Left colon (tissue), 2 donors: ENCODE data around the gene GIPR. TPM values are rescaled to one million over a fixed set of nuclear protein-coding genes. Genes with fewer than 3 reads are reported as not detected.
"Not testable (repeated sequence)": the region's sequence is repeated elsewhere in the genome, so short reads cannot be mapped to it uniquely, and the experiment has no call there.

ENCODE experiments used
- ATAC-seq: fragments of 200-7000 bp; cut with Tn5 transposase; one replicate; pipeline ENCODE4 v1.9.1; 2020; ENCODE audit warnings: mild to moderate bottlenecking, moderate library complexity
- DNase-seq, 2 donors: peaks; one replicate each; pipeline ENCODE4 v3.0.0-alpha.2; 2020
- intact Hi-C, 2 donors: fragments of 100-400 bp; cut with DNase I in 1 of 2; cut with micrococcal nuclease in 1 of 2; formaldehyde crosslinking; loops; one replicate each; pipeline versions ENCODE4 v1.11.2 to v1.14.0; 2022; cut with DNase I, micrococcal nuclease
- total RNA-seq, 2 donors: library from RNA; stranded (reverse); fragmentation: NEBNext Ultra II Directional; extraction: Animal tissue kit (Norgen Biotek cat#: 25700); gene quantifications; one replicate each; pipeline ENCODE4 v1.2.1, GENCODE V29; 2021
- donor health status: DM: no; HTN: no; CAD: no.
- donor health status: DM: yes; HTN: yes; CAD: no.

Gene GIPR
- total RNA-seq, 2 donors from 2014 or later: 21.2 to 22.6 TPM

DNA sequence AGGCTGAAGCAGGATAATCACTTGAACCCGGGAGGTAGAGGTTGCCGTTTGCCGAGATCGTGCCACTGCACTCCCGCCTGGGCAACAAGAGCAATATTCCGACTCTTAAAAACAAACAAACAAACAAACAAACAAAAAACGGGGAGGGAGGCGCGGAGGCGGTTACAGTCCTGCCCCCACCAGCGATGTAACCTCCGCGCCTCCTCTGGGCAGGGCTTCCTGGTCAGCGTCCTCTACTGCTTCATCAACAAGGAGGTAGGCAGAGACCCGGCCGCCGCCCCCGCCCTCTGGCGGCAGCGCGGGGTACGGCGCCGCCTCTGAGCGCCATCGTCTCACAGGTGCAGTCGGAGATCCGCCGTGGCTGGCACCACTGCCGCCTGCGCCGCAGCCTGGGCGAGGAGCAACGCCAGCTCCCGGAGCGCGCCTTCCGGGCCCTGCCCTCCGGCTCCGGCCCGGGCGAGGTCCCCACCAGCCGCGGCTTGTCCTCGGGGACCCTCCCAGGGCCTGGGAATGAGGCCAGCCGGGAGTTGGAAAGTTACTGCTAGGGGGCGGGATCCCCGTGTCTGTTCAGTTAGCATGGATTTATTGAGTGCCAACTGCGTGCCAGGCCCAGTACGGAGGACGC is 13.5 kb downstream of the GIPR start:
- intact Hi-C loops: no loop called here
- DNase-seq: peak; percentile 87 to 88
- ATAC-seq: peak; percentile 77

DNA sequence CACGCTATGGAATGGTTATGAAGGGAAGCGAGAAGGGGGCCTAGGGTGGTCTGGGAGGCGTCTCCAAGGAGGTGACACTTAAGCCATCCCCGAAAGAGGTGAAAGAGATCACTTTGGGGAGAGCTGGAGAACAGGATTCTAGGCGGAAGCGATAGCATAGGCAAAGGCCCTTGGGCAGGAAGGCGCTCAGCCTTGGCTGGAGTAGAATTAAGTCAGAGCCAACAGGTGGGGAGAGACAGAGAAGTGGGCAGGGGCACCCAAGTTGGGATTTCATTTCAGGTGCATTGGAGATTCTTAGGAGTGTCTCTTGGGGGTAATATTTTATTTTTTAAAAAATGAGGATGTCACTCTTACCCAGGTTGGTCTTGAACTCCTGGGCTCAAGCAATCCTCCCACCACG is 14.1 kb downstream of the GIPR start:
- intact Hi-C loops: no loop called here
- DNase-seq (no peak), ATAC-seq (no peak)

DNA sequence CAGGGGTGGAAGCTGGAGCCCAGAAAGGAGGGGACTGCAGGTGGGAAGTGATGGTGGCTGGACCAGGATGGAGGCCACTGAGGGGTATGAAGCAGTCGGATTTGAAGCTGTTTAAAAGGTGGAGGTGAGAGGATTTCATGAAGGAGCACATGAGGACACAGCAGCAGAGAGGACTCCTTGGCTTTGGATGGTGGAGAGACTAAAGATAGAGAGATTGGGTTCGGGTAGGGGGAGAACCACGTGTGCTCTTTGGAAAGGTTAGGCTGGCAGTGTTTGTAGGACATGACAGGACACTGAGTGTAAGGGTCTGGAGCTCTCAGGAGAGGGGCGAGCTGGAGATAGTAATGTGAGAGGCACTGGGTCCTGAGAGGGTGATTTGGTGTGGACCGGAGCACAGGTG is 14.9 kb downstream of the GIPR start:
- no peak for DNase-seq
- no peak for ATAC-seq
- intact Hi-C loops: no loop called here

DNA sequence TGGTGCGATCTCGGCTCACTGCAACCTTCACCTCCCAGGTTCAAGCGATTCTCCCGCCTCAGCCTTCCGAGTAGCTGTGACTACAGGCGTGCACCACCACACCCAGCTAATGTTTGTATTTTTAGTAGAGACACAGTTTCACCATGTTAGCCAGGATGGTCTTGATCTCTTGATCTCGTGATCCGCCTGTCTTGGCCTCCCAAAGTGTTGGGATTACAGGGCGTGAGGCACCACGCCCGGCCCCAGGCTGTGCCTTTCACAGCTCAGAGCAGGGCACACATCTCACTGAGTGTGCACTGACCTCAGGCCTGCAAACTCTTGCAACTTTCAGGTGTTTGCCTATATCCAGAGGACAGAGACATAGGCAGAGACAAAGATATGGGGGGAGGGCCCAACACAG is 17.0 kb downstream of the GIPR start:
- DNase-seq, intact Hi-C loops, ATAC-seq: not testable (repeated sequence)

DNA sequence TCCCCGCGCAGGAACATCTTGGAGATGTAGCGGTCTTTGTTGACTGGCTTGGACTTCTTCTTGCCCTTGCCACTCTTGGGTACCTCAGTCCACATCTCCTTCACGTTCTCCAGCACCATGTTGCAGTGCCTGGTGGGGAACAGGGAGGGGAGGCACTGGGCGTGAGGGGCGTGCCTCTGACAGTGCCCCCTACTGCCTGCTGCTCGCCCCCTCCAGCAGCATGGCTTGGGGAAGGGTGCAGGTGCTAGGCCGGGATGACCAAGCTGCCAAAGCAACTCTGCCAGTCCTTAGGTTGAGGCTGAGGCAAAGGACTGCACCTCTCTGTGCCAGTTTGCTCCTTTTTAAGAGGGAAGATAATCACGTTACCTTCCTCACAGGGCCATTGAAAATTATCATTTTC is 19.6 kb downstream of the GIPR start:
- ATAC-seq (no peak), DNase-seq (no peak)
- intact Hi-C loops: no loop called here

DNA sequence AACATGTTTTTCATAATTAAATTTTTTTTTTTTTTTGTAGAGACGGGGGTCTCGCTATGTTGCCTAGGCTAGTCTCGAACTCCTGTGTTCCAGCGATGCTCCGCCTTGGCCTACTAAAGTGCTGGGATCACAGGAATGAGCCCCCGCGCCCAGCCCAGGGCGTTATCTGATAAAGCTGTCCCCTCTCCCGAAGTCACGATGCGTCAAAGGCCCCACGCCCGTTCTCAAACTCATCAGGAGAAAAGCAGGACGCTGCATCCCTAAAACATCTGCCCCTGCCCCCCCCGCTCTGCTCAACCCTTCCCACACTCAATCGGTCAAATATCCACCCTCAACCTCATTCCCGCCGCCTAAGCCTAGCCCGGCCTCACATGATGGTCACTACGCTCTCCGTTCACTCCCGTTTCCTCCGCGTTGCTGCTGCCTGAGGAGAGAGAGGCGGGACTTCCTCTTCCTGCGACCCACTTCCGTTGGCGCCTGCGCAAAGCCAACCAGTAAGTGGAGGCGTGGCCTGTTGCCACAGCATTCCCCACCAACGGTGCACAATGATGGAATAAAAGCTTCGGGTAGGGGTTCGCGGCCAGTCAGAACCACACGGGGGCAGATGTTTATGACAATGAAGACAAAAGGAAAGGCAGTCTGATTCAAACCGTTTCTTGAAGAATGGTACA is 23.6 kb downstream of the GIPR start, which contains the start of gene SNRPD2:
Gene SNRPD2 (minus strand): TSS at position 438 of the 671 bp plus-strand sequence. CDS start 65 bp downstream, at position 373.
- DNase-seq (peak; percentile 94 to 95), ATAC-seq (peak; percentile 78)
- intact Hi-C loops: no loop called here

DNA sequence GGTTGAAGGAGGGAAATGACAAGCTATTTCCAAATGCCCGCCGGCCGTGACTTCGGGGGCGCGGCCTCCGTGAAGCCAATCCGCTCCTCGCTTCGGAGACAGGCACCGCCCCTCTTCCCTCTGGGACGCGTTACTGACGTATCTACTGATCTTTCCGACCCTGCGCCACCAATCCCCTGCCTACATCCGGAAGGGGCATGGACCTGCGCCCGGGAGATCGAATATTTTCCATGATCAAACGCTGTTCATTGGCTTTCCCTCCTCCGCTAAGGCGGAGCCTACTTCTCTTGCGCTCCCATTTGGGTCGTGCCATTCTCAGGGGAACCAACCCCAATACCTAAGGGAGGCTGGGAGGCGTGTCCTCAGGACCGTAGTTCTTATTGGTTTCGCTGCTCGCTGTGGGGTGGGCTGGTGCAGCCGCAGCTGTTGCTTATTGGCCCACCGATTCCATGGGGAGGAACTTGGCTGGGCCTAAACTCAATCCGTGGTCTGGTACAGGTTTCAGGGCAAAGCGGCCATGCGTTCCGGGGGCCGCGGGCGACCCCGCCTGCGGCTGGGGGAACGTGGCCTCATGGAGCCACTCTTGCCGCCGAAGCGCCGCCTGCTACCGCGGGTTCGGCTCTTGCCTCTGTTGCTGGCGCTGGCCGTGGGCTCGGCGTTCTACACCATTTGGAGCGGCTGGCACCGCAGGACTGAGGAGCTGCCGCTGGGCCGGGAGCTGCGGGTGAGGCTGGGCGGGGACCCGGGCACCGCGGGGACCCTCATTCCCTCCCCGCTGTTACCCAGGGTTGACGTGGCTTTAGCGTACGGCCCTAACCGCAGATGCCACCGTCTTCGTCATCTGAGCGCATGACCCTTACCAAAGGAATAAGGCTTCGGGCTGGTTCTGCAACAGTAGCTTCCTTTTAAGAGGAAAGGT is 24.4 kb downstream of the GIPR start, which contains the start of gene QPCTL:
Gene QPCTL (plus strand): TSS at position 480 of the 919 bp plus-strand sequence. CDS start 38 bp downstream, at position 518.
- intact Hi-C loops: no loop called here
- peak; percentile 89 for ATAC-seq
- peak; percentile 97 to 99 for DNase-seq

DNA sequence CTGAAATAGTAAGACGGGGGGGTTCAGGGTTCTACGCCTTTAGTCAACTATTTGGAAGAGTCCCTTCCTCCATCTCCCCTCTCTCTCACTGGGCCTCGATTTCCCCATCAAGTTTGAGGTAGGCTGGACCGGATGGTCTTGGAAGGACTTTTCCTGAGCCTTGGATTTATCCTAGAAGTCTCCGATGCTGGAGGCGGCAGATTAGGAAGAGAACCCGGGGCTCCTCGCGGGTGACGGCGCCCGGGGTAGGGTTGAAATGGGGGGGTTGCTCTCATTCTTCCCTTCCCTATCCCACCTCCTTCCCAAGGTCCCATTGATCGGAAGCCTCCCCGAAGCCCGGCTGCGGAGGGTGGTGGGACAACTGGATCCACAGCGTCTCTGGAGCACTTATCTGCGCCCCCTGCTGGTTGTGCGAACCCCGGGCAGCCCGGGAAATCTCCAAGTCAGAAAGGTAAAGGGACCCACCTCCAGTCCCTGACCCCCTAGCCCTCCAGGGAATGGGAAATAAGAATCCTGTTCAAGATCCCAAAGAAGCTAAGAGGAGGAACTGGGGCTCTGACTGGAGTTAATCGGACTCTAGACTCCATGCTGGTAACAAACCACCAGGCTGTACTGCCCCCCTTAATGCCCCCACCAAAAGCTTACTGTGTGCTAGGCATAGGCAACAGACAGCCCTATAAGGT is 25.2 kb downstream of the GIPR start:
- DNase-seq (peak; percentile 80 to 90), ATAC-seq (peak; percentile 26)
- intact Hi-C loops: no loop called here

DNA sequence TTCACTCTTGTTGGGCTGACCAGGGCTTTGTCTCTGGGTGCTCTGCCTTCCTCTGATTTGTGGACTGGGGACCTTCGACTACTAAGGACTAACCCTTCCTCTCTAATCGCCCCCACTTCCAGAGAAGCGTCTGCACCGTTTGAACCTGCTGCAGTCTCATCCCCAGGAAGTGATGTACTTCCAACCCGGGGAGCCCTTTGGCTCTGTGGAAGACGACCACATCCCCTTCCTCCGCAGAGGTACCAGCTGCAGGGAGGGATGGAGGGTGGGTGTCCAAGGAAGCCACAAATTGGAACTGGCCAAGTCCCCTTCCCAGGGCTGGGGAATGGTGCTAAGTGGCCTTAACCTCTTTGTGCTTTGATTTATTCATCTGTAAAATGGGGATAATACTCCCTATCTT is 33.7 kb downstream of the GIPR start:
- ATAC-seq: no peak
- intact Hi-C loops: no loop called here

DNA sequence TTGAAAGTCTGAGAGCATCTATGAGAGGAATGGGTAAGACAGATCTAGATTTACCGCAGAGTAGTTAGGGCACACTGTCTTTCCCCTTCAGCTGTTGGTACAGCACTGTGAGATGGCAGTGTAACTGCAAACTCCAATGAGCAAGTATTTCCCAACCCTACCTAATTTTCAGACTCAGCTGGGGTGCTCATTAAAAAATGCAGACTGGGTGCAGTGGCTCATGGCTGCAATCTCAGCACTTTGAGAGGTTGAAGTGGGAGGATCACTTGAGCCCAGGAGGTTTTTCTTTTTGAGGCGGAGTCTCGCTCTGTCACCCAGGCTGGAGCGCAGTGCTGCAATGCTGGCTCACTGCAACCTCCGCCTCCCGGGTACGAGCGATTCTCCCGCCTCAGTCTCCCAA is 37.1 kb downstream of the GIPR start:
- intact Hi-C loops: no loop called here
- ATAC-seq: no peak
- no peak for DNase-seq

More for the DNA sequence above, 33.7 kb downstream of the GIPR start:
- no peak for DNase-seq

DNA sequence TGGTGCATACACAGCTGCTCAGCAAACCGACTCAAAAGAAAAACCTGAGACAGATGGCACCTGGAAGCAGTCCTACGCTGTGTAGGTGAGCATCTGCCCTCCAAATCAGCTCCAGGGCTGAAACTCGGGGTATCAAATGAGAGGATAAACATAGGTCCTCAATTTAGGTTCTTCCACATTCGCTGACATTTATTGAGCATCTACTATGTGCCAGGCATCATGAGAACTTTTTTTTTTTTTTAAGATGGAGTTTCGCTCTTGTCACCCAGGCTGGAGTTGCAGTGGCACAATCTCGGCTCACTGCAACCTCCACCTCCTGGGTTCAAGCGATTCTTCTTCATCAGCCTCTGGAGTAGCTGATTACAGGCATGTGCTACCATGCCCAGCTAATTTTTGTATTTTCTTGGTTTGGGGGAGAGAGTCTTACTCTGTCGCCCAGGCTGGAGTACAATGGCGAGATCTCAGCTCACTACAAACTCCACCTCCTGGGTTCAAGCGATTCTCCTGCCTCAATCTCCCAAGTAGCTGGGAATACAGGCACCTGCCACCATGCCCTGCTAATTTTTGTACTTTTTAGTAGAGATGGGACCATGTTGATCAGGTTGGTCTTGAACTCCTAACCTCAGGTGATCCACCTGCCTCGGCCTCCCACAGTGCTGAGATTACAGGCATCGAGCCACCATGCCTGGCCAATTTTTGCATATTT is 37.8 kb downstream of the GIPR start:
- DNase-seq: no peak
- intact Hi-C loops: no loop called here
- no peak for ATAC-seq

DNA sequence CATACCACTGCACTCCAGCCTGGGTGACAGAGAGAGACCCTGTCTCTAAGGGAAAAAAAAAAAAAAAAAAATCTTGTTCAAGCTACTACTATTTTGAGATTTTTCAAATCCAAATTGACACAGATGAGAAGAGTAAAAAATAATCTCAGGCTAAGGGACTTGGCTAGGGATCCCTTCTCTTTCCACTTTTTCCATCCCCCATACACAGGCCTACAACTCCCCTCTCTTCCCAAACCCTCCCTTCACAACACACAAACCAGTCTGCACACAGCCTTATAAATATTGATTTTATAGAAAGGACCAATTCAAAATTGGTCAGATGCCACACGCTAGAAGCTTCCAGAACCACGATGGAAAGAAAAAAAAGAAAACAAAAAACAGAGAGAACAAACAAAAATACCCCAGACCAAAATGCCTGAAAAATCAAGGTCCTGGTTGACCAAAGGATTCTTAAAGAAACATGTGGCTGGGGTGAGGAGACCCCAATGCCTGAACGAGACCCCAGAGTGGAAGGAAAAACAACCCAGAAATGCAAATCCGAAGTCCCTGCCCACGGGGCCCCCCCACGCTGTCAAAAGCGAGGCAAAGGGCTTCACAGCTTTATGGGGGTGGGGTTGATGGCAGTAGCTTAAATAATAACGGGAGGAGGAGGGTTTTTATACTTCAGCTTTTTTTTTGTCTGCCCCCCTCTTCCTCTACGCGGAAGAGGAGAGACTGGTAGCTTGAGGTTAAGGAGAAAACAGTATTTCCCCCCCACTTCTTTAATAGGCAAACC is 42.5 kb downstream of the GIPR start:
- intact Hi-C loops: loop anchor here in 1 of 2 donors (10.0 kb wide), 1 partner anchor 54 kb away; the partner anchor contains the start of gene SIX5
- no peak for ATAC-seq

DNA sequence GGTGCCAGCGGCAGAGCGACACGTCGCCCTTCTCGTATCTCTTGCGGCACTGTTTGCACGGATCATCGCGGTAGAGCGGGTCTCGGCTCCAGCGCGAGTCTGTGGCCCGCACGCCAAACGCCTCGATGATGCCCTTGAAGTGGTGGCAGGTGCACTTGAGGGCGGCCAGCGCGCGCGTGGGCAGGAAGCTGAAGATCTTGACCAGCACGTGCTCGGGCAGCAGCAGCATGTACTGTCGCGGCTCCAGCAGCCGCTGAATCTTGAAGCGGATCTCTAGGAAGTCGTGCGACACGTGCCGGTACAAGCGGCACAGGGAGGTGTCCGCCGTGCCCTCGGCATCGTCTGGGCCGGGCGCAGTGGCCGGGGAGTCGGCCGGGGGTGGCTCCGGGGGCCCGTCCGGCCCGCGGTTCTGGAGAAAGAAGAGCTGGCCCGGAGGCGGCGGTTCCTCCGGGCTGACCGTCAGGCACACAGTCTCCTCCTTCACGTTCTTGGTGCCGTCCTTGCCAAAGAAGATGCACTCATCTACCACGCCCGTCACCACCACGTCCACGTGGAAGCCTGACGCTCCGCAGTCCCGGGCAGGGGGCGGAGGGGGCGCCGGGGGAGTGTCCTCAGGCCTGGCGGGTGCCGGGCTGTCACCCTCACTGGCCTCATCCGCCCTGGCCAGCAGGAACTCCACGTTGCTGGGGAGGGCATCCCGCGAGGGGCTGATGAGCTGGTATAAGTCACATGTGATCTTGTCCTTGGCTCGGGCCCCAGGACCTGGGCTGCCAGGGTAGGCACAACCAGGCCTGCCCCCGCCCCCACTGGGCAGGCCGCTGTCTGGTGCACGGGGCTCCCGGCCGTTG is 44.1 kb downstream of the GIPR start:
- intact Hi-C loops: loop anchor here in 1 of 2 donors (10.0 kb wide), 1 partner anchor 53 kb away; the partner anchor contains the start of gene SIX5
- ATAC-seq: no peak
- DNase-seq: no peak

More for the DNA sequence above, 42.5 kb downstream of the GIPR start:
- DNase-seq: no peak

DNA sequence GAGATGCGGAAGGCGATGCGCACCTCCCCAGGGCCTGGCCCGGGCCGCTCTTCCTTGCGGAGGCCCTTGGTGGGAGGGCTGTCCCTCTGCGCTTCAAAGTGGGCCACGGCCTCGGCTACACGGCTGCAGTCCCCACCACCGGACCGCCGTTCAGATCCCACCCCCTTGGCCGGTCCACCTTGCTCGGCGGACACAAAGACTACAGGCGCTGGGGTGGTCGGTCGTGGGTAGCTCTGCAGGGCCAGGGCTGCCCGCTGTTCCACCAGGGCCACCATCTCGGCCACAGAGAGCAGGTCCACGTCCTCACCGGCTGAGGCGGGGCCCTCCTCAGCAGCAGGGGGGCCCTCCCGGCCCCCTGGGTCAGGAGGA is 44.7 kb downstream of the GIPR start:
- DNase-seq: no peak
- no peak for ATAC-seq
- intact Hi-C loops: loop anchor here in 1 of 2 donors (10.0 kb wide), 1 partner anchor 52 kb away; the partner anchor contains the start of gene SIX5

DNA sequence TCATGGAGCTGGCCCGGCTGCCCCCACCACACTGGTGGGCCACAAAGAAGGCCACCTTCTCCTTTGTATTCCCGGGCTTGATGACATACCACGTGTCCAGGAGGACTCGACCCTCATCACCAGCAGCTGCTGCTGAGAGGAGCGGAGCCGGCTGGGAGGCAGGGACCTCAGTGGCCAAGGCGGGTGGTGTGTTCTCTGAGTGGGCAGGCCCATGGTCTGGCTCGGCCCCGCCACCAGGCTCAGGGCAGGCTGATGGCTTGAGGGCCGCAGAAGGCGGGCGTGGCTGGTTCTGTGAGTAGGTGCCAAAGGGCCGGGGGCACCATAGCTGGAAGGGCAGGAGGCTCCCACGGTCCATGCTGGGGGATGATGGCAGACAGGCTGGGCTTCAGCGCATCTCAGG is 45.1 kb downstream of the GIPR start:
- no peak for DNase-seq
- ATAC-seq: no peak
- intact Hi-C loops: loop anchor here in 1 of 2 donors (10.0 kb wide), 1 partner anchor 52 kb away; the partner anchor contains the start of gene SIX5

DNA sequence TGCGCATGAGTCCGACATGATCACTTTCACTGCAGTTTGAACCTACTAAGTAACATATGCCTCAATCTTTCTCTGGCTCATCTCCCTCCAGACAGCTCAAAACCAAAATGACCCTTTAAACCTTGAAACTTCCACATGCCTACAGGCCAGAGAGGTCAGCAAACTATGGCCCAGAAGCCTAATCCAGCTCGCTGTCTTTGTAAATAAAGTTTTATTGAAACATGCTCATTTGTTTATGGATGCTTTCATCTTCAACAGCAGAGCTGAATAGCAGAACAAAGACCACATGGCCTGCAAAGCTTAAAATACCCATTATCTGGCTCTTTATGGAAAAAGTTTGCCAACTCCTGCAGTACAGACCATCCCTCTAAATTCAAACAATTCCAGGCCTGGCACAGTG is 47.1 kb downstream of the GIPR start:
- ATAC-seq: no peak
- intact Hi-C loops: loop anchor here in 1 of 2 donors (10.0 kb wide), 1 partner anchor 50 kb away; the partner anchor contains the start of gene SIX5
- DNase-seq: no peak
